Endodermal cell (in vitro differentiated cells): ENCODE measurements around the gene RELL1. TPM values are rescaled to one million over a fixed set of nuclear protein-coding genes. Genes with fewer than 3 reads are reported as not detected.

Experiments
- DNase-seq: peaks from one replicate; pipeline ENCODE4 v3.0.0-alpha.2; 2017
- H3K27ac ChIP-seq: 2 replicates; pipeline ENCODE4 v1.5.1; 2013; ENCODE audit warnings: mild to moderate bottlenecking, low read depth, low read length, moderate library complexity
- H3K27me3 ChIP-seq: 2 replicates; pipeline ENCODE4 v1.6.1; 2013; ENCODE audit warnings: mild to moderate bottlenecking, low read length, moderate library complexity; ENCODE audit not compliant: insufficient read depth, control insufficient read depth, poor library complexity, severe bottlenecking
- H3K36me3 ChIP-seq: 2 replicates; pipeline ENCODE4 v1.7.0; 2013; ENCODE audit warnings: mild to moderate bottlenecking, low read length, moderate library complexity; ENCODE audit not compliant: control insufficient read depth, insufficient read depth
- H3K4me1 ChIP-seq: one replicate; pipeline ENCODE4 v1.7.0; 2013; ENCODE audit warnings: low read length; ENCODE audit not compliant: control insufficient read depth, insufficient read depth
- H3K4me3 ChIP-seq: 2 replicates; pipeline ENCODE4 v1.5.1; 2013; ENCODE audit warnings: mild to moderate bottlenecking, low read length, moderate library complexity
- H3K9ac ChIP-seq: 2 replicates; pipeline ENCODE4 v1.6.1; 2013; ENCODE audit warnings: mild to moderate bottlenecking, low read length, moderate library complexity; ENCODE audit not compliant: poor library complexity, severe bottlenecking; ENCODE audit errors: extremely low read depth
- H3K9me3 ChIP-seq: 2 replicates; pipeline ENCODE4 v1.6.1; 2013; ENCODE audit warnings: mild to moderate bottlenecking, low read length, moderate library complexity; ENCODE audit not compliant: control insufficient read depth
- H3K27ac Mint-ChIP-seq: 2 replicates; pipeline ENCODE4 v1.8.0; 2020; ENCODE audit warnings: mixed read lengths
- H3K27me3 Mint-ChIP-seq: 2 replicates; pipeline ENCODE4 v1.8.0; 2021; ENCODE audit warnings: mild to moderate bottlenecking, mixed read lengths; ENCODE audit not compliant: insufficient read depth
- H3K36me3 Mint-ChIP-seq: 2 replicates; pipeline ENCODE4 v1.8.0; 2020; ENCODE audit warnings: low read depth, mixed read lengths
- H3K4me1 Mint-ChIP-seq: 2 replicates; pipeline ENCODE4 v1.8.0; 2020; ENCODE audit warnings: mixed read lengths
- H3K4me3 Mint-ChIP-seq: 2 replicates; pipeline ENCODE4 v1.8.0; 2020; ENCODE audit warnings: mild to moderate bottlenecking, moderate library complexity, mixed read lengths
- H3K9me3 Mint-ChIP-seq: 2 replicates; pipeline ENCODE4 v1.8.0; 2020; ENCODE audit warnings: mild to moderate bottlenecking, mixed read lengths
- WGBS, 2 experiments: methylation state at CpG; one replicate each; pipeline versions ENCODE4 v1.1.5 to v1.1.7; 2013; ENCODE audit warnings: missing lambda C conversion rate in 2 of 2, mixed read lengths in 1 of 2; ENCODE audit not compliant: insufficient coverage in 1 of 2, insufficient read length in 1 of 2; 5-methylcytosine and 5-hydroxymethylcytosine counted together
- total RNA-seq, 2 donors: library from RNA; stranded (reverse); fragmentation: NEBNext Ultra II Directional in 1 of 2; extraction: Animal tissue kit (Norgen Biotek cat#: 25700) in 1 of 2; gene quantifications; 2 replicates in 1 of 2; 3 replicates in 1 of 2; pipeline ENCODE4 v1.2.1, GENCODE V29; 2021
- TF ChIP-seq, protein P1 (sequence below): fragments of 200-600 bp; sonication (generic); conservative IDR thresholded peaks from 2 replicates; pipeline ENCODE4 v1.5.0; 2021; ENCODE audit warnings: antibody characterized with exemption, mild to moderate bottlenecking

RELL1 gene
- total RNA-seq, 2 donors from 2014 or later = 12.1 to 12.3 TPM

DNA sequence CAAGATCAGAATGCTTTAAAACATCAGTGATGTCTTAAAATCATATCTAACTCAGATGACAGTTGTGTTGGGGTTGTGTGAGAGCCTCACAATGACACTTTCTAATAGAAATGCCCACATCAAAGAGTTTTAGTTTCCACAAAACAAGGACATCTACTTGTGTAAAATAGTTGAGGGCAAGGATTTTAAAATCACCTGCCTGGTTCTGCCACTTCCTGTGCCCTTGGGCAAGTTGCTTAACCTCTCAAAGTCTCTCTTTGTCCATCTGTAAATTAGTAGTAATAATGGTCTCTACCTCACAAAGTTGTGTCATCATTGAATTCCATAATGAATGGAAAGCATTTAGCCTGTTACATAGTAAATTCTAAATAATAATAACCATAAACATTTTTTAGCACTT, 41.9 kb upstream of the RELL1 start:
- Histone ChIP-seq H3K9ac (no peak overlapping the region), H3K36me3 (no peaks in the 10 kb centered on the region), H3K27ac (no peak overlapping the region), H3K27me3 (no peaks in the 10 kb centered on the region), H3K9me3 (no peaks in the 10 kb centered on the region), H3K4me1 (no peaks in the 10 kb centered on the region), H3K4me3 (no peak overlapping the region)
- Mint-ChIP-seq H3K36me3 (no peaks in the 10 kb centered on the region), H3K27ac (no peak overlapping the region), H3K4me3 (no peak overlapping the region), H3K4me1 (peaks cover 8% of the 10 kb centered on the region), H3K9me3 (no peaks in the 10 kb centered on the region), H3K27me3 (no peaks in the 10 kb centered on the region)
- TF ChIP-seq, protein P1, sequence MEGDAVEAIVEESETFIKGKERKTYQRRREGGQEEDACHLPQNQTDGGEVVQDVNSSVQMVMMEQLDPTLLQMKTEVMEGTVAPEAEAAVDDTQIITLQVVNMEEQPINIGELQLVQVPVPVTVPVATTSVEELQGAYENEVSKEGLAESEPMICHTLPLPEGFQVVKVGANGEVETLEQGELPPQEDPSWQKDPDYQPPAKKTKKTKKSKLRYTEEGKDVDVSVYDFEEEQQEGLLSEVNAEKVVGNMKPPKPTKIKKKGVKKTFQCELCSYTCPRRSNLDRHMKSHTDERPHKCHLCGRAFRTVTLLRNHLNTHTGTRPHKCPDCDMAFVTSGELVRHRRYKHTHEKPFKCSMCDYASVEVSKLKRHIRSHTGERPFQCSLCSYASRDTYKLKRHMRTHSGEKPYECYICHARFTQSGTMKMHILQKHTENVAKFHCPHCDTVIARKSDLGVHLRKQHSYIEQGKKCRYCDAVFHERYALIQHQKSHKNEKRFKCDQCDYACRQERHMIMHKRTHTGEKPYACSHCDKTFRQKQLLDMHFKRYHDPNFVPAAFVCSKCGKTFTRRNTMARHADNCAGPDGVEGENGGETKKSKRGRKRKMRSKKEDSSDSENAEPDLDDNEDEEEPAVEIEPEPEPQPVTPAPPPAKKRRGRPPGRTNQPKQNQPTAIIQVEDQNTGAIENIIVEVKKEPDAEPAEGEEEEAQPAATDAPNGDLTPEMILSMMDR = no peak
- no peak for DNase-seq

DNA sequence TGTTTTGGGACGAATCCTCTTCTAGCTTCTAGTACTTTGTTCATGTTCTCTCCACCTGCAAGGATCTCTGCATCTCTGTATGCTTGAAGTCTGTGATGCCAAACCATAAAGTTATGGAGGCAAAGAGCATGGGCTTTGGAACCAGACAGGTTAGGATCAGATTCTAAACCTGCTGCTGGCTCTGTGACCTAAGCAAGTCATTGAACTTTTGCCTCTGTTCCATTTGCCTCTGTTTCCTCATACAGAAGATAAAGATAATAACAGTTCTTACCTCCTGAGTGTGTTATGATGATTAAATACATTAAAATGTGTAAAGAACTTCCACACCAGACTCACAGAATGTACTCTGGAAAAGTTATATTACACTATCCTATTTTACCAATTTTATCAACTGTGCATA, 41.5 kb upstream of the RELL1 start:
- TF ChIP-seq, protein P1 = no peak
- H3K27me3 ChIP-seq = no peaks in the 10 kb centered on the region
- H3K4me1 ChIP-seq = no peaks in the 10 kb centered on the region
- no peak overlapping the region for H3K9ac ChIP-seq
- no peaks in the 10 kb centered on the region for H3K27me3 Mint-ChIP-seq
- no peak for DNase-seq
- no peak overlapping the region for H3K4me3 Mint-ChIP-seq
- peaks cover 8% of the 10 kb centered on the region for H3K4me1 Mint-ChIP-seq
- H3K4me3 ChIP-seq = no peak overlapping the region
- no peaks in the 10 kb centered on the region for H3K36me3 ChIP-seq
- H3K36me3 Mint-ChIP-seq = no peaks in the 10 kb centered on the region
- 80 to 94% methylated on average over 1 of the region's 1 CpG for WGBS, 2 experiments
- H3K9me3 Mint-ChIP-seq = no peaks in the 10 kb centered on the region
- H3K9me3 ChIP-seq = no peaks in the 10 kb centered on the region
- H3K27ac Mint-ChIP-seq = no peak overlapping the region
- H3K27ac ChIP-seq = no peak overlapping the region

DNA sequence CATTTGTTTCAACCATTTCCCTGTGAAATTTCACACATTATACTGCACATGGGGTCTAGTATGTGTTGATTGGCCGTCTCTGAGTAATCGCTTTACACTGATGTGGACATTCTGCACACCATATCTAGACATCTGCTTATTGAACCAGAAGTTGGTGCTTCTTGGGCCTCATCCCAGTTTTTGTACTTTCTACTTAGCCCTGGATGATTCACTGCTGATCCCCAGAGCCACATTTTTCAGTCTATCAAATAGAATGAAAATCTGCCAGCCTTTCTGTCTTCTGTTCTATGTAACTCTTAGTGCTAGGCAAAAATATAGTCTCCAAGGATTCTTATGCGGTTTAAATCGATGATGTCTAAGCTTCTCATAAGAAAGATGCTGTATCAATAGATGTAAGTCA, 40.5 kb upstream of the RELL1 start:
- no peak overlapping the region for H3K9ac ChIP-seq
- TF ChIP-seq, protein P1 = no peak
- no peaks in the 10 kb centered on the region for H3K4me1 ChIP-seq
- H3K36me3 ChIP-seq = no peaks in the 10 kb centered on the region
- DNase-seq = no peak
- no peak overlapping the region for H3K27ac Mint-ChIP-seq
- H3K27ac ChIP-seq = no peak overlapping the region
- H3K9me3 Mint-ChIP-seq = no peaks in the 10 kb centered on the region
- no peaks in the 10 kb centered on the region for H3K27me3 Mint-ChIP-seq
- H3K9me3 ChIP-seq = no peaks in the 10 kb centered on the region
- no peak overlapping the region for H3K4me3 Mint-ChIP-seq
- H3K4me1 Mint-ChIP-seq = peaks cover 8% of the 10 kb centered on the region
- H3K36me3 Mint-ChIP-seq = no peaks in the 10 kb centered on the region
- 94 to 99% methylated on average over 4 of the region's 4 CpGs for WGBS, 2 experiments
- H3K27me3 ChIP-seq = no peaks in the 10 kb centered on the region
- H3K4me3 ChIP-seq = no peak overlapping the region
